HG03139 (cell line): Measurements from ENCODE around the gene BPIFB4.
"Not testable (repeated sequence)": the region's sequence is repeated elsewhere in the genome, so short reads cannot be mapped to it uniquely, and the experiment has no call there.

ENCODE experiments used
- ATAC-seq: cut with Tn5 transposase; IDR thresholded peaks from one replicate; pipeline ENCODE4 v1.9.1; 2021; ENCODE audit not compliant: unreplicated experiment

BPIFB4 gene

DNA sequence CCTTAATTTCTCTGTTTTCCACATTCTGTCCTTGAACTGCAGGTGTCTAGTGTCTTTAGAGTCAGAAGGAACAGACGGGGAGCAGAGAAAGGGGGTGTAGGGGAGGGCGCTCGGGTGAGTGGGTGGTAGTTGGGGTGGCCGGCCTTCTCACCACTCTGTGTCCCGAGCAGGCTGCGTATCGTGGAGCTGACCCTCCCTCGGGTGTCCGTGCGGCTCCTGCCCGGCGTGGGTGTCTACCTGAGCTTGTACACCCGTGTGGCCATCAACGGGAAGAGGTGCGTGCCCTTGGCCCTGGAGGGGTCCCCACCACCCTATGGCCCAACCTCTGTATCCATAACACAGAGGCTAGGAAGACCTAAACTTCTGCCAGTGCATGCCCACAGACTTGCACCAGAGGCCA is 5.3 kb downstream of the BPIFB4 start:
- ATAC-seq: no peak

DNA sequence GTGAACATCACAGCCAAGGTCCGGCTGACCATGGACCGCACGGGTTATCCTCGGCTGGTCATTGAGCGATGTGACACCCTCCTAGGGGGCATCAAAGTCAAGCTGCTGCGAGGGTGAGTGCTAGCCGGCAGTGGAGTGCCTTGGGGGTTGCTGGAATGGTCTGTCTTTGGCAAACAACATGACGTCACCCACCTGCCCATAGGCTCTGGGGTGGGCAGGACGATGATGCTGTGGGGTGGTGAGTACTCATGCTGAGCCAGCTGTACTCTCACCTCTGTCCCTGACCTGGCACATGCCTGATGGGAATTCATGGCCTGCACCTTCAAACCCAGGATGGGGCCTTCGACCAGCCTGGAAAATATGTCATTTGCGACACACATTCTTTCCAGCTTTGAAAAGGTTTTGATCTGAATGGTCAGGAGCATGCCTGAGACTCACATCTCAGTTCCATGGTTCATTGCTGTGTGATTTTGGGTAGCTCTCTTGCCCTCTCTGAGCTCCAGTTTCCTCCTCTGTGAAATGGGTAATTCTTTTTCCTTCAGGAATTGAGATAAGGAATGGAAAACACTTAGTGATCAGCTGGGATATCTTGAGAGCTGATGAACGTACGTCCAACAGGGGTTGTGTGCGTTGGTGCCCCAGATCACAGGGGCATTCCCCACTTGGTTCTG is 6.7 kb downstream of the BPIFB4 start:
- ATAC-seq: no peak

DNA sequence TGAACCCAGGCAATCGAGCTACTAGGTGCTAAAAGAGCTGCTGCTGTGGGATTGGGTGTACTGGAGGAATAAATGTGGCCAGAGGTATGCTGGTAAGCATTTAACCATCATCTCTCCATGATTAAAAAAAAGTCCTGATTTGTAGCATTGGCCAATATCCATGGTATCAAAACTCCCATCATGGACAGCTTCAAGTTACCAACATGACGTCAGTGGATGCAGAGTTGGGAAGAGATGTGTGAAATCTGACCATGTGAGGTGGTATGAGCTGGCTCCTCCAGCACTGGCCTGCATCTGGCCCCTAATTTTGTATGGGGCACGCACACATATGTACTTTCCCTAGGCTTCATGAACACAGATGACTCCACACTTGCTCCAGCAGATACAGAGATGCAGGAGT is 11.7 kb downstream of the BPIFB4 start:
- no peak for ATAC-seq

DNA sequence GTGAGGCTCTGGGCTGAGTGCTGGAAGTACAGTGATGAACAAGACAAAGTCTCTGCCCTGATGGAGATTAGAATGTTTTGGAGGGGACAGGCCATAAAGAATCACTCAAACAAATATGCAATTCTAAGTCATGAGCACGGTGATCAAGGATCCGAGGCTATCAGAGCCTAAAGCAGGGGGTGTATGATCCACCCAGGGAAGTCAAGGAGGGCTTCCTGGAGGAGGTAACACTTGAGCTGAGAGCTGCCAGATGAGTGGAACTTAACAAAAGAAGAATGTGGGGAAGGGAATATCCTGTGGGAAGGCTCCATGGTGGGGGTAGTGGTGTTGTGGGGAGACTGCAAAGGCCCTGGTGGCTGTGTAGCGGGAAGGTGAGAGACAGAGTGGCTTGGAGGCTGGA is 12.2 kb downstream of the BPIFB4 start:
- no peak for ATAC-seq

DNA sequence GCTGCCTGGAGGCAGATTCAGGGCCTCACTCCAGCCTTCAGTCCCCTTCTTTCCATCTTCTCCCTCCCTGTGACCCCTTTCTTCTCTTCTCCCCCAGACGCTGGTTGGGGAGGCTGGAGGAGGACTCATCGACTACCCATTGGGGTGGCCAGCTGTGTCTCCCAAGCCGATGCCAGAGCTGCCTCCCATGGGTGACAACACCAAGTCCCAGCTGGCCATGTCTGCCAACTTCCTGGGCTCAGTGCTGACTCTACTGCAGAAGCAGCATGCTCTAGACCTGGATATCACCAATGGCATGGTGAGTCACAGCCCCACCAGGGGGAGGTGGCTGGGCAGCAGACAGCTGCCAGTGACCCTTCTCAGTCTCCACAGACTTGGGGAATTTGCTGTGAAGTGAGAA is 12.9 kb downstream of the BPIFB4 start:
- no peak for ATAC-seq

DNA sequence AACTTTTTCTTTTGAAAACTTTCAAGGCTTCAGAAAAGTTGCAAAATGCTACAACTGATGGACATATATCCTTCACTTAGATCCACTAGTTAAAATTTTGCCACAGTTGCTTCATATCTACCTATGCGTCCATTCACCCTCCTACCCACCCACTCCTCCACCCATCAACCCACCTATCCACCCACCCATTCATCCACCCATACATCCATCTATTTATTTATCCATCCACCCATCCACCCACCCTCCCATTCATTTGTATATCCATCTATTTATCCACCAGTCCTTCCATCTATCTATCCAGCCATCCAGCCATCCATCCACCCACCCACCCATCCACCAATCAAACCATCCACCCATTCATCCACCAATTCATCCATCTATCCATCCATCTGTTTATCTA is 13.6 kb downstream of the BPIFB4 start:
- no peak for ATAC-seq

DNA sequence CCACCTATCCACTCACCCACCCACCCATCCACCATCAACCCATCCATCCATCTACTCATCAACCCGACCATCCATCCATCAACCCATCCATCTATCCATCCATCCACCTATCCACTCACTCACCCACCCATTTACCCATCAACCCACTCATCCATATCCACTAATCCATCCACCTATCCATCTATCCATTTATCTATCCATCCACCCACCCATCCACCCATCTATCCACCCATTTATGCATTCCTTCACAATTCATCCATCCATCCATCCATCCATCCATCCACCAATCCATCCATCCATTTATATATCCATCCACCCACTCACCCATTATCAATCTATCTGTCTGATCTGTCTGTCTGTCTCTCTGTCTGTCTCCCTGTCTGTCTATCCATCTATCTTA is 14.1 kb downstream of the BPIFB4 start:
- ATAC-seq: no peak

DNA sequence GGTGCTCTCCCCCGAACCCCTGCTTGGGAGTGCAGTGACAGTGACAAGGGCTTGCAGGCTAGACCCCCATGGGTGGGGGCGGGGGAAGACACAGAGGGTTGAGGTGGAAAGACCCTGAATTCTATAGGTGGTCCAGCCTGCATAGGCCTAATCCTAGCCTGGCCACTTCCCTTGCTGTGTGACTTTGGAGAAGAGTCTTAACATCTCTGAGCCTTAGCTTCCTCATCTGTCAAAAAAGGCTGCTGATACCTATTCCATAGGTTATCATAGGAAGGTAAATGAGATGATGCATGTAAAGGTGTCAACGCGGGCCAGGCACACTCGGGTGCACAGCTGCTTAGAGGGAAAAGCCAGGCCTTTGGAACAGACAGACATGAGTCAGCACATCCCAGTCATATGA is 15.8 kb downstream of the BPIFB4 start:
- no peak for ATAC-seq

DNA sequence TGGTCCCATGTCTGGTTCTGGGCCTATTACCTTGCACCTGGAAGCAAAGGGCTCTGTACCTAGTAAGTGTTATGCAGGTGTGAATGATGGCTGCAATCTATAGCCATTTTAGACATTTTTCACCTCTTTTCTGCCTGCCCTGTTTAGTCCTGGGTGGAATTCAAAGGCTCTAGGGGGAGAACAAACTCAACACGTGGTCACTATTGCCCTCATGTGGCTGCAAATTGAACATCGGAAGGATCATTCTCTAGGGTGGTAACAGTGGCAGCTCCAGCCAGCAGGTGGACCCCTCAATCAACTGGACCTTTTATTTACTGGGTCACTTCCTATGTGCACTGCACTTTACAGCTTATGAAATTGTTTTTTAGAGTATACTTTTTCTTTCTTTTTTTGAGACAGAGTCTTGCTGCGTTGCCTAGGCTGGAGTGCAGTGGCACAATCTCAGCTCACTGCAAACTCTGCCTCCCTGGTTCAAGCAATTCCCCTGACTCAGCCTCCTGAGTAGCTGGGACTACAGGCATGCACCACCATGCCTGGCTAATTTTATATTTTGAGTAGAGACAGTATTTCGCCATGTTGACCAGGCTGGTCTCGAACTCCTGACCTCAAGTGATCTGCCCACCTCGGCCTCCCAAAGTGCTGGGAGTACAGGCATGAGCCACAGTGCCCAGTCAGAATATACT is 16.6 kb downstream of the BPIFB4 start:
- ATAC-seq: not testable (repeated sequence)

DNA sequence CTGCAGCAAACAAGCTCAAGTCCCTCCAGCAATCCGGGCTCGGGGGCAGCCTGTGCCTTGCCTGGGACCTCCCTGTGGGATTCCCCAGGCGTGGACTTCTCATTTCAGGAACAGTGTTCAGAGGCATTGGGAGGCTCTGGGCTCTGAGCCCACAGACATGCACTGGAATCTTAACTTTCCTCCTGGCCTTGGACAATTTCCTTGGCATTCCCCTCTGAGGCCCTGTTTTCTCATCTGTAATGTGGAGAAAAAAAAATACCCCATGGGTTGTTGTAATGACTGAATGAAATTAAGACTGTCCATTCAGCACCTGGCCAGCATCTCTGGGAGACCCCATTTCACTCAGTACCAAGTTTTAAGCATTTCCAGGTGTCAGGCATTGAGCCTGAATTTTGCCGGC is 17.6 kb downstream of the BPIFB4 start:
- no peak for ATAC-seq

DNA sequence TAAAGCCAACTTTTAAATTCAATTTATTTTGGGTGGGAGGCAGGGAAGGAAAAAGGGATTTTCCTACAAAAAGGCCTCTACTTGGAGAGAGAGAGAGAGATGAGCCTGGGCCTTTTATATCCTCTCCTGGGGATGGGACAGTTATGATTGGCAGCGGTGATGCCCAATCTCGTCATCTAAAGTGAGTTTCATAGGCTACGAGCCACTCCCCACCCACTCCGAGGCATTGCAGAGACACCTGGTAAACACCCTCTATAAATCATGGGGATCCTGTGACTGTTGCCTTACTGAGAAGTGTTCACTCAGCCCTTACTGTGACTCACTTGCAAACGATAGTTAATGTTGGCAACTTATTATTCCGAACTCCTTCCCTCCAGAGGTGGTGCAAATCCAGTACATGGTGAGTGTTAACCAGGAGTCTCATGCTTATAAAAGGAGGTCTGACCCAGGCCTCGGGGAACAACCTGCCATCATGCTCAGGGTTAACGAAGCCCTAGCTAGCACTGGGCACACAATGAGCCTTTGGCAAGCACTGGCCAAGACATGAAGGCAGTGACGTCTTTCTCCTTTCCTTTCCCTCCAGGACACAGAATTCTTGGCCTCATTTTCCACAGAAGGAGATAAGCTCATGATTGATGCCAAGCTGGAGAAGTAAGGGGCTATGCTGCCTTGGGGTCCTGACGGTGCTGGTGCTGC is 20.5 kb downstream of the BPIFB4 start:
- ATAC-seq: no peak

DNA sequence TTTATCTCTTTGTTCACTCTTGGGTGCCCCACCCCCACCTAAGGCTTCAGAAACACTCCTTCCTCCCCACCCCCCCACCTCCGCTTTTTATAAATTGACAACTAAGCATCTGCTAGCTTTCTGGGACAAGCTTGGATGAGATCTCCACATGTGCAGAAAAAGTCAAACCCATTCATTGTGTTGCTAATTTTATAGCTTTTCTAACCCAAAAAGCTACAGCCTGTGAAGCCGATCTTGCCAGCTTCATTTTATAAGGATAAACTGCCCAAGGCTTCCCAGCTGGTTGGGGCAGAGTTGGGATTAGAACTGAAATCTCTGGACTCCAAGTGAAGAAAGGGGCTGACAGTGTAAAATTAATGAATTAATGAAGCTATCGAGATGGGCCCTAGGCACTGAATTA is 24.1 kb downstream of the BPIFB4 start:
- ATAC-seq: no peak

DNA sequence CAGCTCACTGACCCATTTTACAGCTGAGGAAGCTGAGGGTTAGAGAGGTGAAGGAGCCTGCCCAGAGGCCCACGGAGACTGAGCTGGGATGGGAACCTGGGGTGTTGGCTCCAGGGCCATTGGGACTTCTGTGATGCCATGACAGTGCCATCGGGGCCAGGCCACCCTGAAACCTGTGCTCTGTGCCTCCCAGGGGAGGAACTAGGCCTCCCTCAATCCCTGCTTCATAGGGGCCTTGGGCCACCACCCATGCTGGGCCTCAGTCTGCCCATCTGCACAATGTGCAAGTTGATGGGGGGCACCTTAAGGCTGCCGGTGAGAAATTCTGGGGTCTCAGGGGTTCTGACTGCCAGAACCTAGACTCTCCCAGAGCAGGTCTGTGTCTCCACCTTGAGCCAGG is 24.9 kb downstream of the BPIFB4 start:
- no peak for ATAC-seq

DNA sequence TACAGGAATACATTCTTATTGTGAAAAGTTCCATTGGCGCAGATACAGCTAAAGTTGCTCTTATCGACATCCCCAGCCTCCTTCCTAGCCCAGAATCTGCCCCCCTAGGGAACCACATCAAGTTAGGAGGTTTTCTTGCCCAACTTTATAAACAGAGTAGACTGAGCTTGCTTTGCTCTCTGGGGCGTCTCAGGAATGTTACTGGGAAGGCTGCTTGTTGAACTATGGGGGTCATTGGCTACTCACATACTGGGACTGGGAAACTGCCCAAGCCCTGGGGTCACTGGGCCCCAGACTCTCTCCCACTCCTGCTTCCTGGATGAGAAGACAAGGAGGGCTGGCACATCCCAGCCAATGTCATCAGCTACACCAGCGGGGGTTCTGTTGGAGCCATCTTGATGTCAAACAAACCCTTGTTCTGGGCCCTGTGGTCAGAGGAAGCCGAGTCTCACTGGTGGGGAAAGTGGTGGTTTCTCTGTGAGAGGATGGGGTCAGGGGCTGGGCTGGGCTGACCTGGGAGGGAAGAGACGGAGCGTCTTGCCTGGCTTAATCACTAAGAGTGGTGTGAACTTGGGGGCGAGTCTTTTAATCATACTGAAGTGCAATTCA is 26.0 kb downstream of the BPIFB4 start:
- no peak for ATAC-seq

DNA sequence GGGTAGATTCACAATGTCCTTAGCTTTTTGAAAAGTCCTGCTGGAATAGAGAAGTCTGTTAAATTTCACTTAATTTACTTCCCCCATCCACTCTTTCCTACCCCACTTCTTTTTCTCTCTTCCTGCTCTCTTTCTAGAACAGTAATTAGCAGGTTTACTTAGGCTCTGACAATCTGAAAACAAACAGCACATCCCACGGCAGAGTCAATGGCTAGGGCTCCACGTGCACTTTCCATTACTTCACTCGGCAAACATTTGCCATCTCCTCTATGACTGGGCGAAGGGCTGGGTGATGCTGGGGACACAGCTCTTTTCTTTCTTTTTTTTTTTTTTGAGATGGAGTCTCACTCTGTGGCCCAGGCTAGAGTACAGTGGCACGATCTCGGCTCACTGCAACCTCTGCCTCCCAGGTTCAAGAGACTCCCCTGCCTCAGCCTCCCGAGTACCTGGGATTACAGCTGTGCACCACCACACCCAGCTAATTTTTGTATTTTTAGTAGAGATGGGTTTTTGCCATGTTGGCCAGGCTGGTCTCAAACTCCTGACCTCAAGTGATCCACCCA is 26.7 kb downstream of the BPIFB4 start:
- not testable (repeated sequence) for ATAC-seq

DNA sequence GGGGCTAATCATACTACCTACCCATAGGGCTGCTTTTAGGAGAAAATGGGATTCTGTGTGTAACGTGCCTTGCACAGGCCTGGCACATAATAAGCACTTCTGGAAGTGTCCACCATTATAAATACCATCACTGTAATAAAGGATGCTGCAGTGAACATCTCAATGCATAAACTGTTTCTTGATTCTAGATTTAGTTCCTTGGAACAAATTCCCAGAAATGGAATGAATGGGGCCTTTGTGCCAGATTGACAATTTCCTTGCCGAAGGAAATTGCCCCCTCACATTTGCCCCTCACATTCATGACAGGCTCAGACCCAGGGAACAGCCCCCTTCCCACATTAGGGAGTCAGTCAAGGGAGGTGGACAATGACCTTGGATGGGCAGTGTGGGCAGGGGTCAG is 29.2 kb downstream of the BPIFB4 start:
- ATAC-seq: no peak

DNA sequence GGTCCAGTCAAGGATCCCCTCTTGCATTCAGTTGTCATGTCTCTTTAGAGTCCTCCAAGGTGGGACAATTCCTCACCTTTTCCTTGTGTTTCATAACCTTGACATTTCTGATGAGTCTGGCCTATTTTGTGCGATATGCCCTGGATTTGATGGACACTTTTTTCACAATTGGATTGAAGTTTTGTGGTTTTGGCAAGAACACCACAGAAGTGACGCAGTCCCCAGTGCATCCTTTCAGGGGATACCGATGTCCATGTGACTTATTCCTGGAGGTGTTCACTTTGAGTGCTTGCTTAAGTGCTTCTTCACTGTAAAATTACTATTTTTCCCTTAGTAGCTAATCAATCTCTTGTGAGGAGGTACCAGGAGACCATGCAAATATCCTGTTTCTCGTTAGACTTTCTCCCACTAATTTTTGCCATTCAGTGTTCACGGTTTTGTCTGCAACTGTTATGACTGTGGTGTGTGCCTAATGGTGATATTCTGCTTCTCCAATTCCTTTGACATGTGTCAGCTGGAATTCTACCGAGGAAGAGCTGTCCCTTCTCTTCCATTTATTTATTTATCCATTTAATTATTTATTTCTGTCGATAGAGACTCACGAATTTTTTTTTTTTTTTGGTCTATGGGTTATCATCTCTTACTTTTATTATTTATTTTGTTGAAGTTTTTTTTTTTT is 30.8 kb downstream of the BPIFB4 start:
- ATAC-seq: no peak

DNA sequence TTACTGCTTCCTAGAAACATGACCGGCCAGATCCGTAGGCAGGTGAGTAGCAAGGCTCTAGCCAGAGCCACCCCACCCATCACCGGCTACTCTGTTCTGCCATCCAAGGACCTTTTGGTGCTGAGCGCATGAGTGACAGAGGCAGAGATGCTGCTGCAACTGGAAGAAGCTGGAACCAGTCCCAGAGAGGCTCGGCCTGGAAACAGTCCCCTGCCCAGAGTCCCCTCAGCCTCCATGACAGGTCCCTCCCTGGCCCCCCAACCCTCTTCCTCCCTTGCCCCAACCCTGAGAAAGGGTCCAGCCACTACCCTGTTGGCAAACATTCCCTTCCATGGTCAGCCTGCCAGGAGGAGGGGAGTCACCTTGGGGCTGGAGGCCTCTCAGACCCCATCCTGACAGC is 31.9 kb downstream of the BPIFB4 start:
- ATAC-seq: no peak

DNA sequence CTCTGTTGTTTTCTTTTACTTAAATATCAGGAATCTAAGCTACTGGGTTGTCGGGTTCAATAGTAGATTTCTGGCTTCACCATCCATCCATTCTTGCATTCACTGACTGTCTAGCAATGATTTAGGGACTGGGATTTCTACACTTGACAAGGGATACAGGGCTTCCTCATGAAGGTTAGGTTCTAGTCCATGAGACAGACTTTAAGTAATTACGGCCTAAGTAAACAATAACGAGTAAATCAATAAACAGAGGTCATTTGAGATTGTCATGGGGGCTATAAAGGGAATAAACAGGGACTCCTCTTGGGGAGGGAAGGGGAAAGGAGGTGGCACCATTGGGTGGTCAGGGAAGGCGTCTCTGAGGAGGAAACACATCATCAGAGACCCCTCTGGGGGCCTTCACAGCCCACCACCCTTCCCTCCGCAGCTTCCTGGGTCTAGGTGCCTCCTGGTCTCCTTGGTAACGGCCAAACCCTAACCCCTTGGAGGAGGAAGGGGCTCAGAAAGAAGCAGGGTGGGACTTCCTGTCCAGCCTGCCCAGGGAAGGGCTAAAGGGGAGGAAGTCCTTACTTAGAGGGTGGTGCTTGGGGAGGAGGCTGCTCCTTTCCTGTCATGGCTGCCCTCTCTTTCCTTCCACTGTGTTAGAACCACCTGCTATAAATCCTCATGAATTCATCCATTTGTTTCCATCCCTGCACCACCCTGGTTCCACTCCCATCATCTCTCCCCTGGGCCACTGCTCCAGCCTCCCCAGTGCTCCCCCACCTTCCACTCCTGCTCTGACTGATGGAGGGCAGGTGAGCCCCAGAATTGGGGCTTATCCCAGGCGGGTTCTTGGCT is 33.3 kb downstream of the BPIFB4 start:
- ATAC-seq: no peak

DNA sequence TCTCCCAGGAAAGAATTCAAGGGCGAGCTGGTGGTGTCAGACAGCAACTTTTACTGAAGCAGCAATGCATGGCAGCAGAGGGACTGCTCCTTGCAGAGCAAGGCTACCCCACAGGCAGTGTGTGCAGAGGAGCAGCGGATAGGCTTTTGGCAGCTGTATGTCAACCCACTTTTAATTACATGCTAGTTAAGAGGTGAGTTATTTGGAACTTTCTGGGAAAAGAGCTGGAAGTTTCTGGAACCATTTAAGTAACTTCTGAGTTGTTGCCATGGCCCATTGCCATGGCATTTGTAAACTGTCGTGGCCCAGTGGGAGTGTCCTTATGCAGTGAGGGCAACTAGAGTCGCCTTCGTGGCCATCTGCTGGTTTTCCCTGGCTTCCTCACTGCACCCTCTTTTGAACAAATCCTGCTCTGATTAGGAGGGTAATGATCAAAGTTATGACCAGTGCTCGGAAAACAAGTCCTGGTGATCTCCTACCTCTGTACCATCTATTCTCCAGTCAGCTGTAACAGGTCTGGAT is 34.0 kb downstream of the BPIFB4 start:
- no peak for ATAC-seq
